Thymus (tissue), 11 donors: ENCODE results near the gene BOD1L1. TPM values are rescaled to one million over a fixed set of nuclear protein-coding genes. Genes with fewer than 3 reads are reported as not detected.

ENCODE experiments used
- DNase-seq, 9 donors: peaks; one replicate each; pipeline ENCODE4 v3.0.0-alpha.2; 2013; ENCODE audit warnings: low spot score in 9 of 9, low read depth in 6 of 9, missing footprints in 1 of 9
- H3K27ac ChIP-seq, 2 donors: one replicate each; pipeline ENCODE4 v1.5.1; 2013; ENCODE audit warnings: control low read depth in 1 of 2, low read depth in 1 of 2, low read length in 1 of 2, mild to moderate bottlenecking in 1 of 2, moderate library complexity in 1 of 2
- H3K27me3 ChIP-seq, 2 donors: one replicate each; pipeline ENCODE4 v1.5.1; 2013; ENCODE audit warnings: low read length in 1 of 2; ENCODE audit not compliant: control insufficient read depth in 2 of 2, insufficient read depth in 1 of 2
- H3K36me3 ChIP-seq, 2 donors: one replicate each; pipeline ENCODE4 v1.5.1; 2013; ENCODE audit warnings: low read length in 1 of 2, mild to moderate bottlenecking in 1 of 2, moderate library complexity in 1 of 2; ENCODE audit not compliant: control insufficient read depth in 2 of 2, insufficient read depth in 2 of 2
- H3K4me1 ChIP-seq, 2 donors: one replicate each; pipeline ENCODE4 v1.5.1; 2013; ENCODE audit warnings: low read length in 2 of 2; ENCODE audit not compliant: control insufficient read depth in 2 of 2, insufficient read depth in 2 of 2
- H3K4me3 ChIP-seq, 2 donors: one replicate each; pipeline ENCODE4 v1.5.1; 2013; ENCODE audit warnings: low read length in 2 of 2, control low read depth in 1 of 2, mild to moderate bottlenecking in 1 of 2
- H3K9me3 ChIP-seq, 2 donors: one replicate each; pipeline ENCODE4 v1.5.1; 2013; ENCODE audit warnings: low read length in 1 of 2, mild to moderate bottlenecking in 1 of 2; ENCODE audit not compliant: control insufficient read depth in 2 of 2, insufficient read depth in 1 of 2
- WGBS: extraction: QIAGEN DNeasy Blood & Tissue Kit; methylation state at CpG from one replicate; pipeline ENCODE4 v1.1.7; 2013; 5-methylcytosine and 5-hydroxymethylcytosine counted together
- polyA plus RNA-seq: library from polyadenylated mRNA; stranded (reverse); fragments of 200-250 nt; gene quantifications from one replicate; pipeline ENCODE4 v1.2.3, GENCODE V29; 2013
- total RNA-seq: library from RNA; stranded (reverse); fragments of 120-200 nt; gene quantifications from one replicate; pipeline ENCODE4 v1.2.4, GENCODE V29; 2013
- donor health status: healthy.

Gene BOD1L1
- total and polyA plus RNA-seq, 2 donors = 20.0 to 27.1 TPM

- Histone ChIP-seq H3K27me3 (peaks cover 0 to 4% of the 10 kb centered on the region in 2 donors), H3K4me3 (peak overlapping the region; percentile 51 to 59), H3K36me3 (no peaks in the 10 kb centered on the region), H3K9me3 (no peaks in the 10 kb centered on the region), H3K4me1 (peaks cover 0 to 7% of the 10 kb centered on the region in 2 donors), H3K27ac (no peak overlapping the region)
- DNase-seq = peak; percentile 26 to 82 (median 62)
- WGBS = 3% methylated on average over 31 of the region's 31 CpGs
Observed at GRCh38 chr4:13654162-13654797, 26.8 kb upstream of the BOD1L1 start.

- Histone ChIP-seq H3K9me3 (no peaks in the 10 kb centered on the region), H3K27ac (no peak overlapping the region), H3K27me3 (peaks cover 0 to 4% of the 10 kb centered on the region in 2 donors), H3K4me3 (no peak overlapping the region), H3K36me3 (no peaks in the 10 kb centered on the region), H3K4me1 (peaks cover 0 to 7% of the 10 kb centered on the region in 2 donors)
- 95% methylated on average over 3 of the region's 3 CpGs for WGBS
- no peak for DNase-seq
Observed at GRCh38 chr4:13653766-13654161, 26.2 kb upstream of the BOD1L1 start.

DNA sequence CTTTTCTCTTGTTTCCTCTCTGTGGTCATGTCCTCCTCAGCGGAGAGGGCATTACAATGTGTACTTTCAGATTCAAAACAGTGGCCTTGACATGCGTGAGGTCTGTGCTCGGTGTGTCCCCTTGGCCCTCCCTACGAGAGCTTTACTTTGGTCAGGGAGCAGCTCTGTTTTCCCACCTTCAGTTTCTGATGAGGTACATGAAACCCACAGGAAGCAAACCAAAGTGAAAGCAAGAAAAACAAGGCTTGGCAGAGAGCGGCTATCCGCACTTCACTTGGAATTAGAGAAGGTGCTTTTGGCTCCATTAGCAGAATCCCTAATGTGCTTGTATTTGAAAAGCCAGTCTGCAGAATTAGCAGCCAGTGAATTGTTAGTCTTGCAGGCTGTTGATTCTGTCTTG, 19.5 kb upstream of the BOD1L1 start:
- no peaks in the 10 kb centered on the region for H3K9me3 ChIP-seq
- no peaks in the 10 kb centered on the region for H3K36me3 ChIP-seq
- no peaks in the 10 kb centered on the region for H3K4me1 ChIP-seq
- no peaks in the 10 kb centered on the region for H3K27me3 ChIP-seq
- H3K4me3 ChIP-seq = no peak overlapping the region
- WGBS = 15% methylated on average over 6 of the region's 6 CpGs
- no peak for DNase-seq
- H3K27ac ChIP-seq = no peak overlapping the region

GRCh38 chr4:13645075-13645474, 17.6 kb upstream of the BOD1L1 start:
- Histone ChIP-seq H3K27ac (no peak overlapping the region), H3K4me1 (no peaks in the 10 kb centered on the region), H3K4me3 (no peak overlapping the region), H3K27me3 (no peaks in the 10 kb centered on the region), H3K36me3 (no peaks in the 10 kb centered on the region), H3K9me3 (no peaks in the 10 kb centered on the region)
- no peak for DNase-seq
- 100% methylated on average over 1 of the region's 1 CpG for WGBS

GRCh38 chr4:13642170-13642950, 14.8 kb upstream of the BOD1L1 start:
- Histone ChIP-seq H3K36me3 (no peaks in the 10 kb centered on the region), H3K27me3 (no peaks in the 10 kb centered on the region), H3K4me1 (no peaks in the 10 kb centered on the region), H3K27ac (no peak overlapping the region), H3K4me3 (no peak overlapping the region), H3K9me3 (no peaks in the 10 kb centered on the region)
- DNase-seq = no peak
- WGBS = 13% methylated on average over 2 of the region's 2 CpGs

- Histone ChIP-seq H3K36me3 (no peaks in the 10 kb centered on the region), H3K4me1 (no peaks in the 10 kb centered on the region), H3K27ac (no peak overlapping the region), H3K4me3 (no peak overlapping the region), H3K27me3 (no peaks in the 10 kb centered on the region), H3K9me3 (no peaks in the 10 kb centered on the region)
- WGBS = 53% methylated on average over 6 of the region's 6 CpGs
- DNase-seq = no peak
Observed at GRCh38 chr4:13641084-13641483, 13.6 kb upstream of the BOD1L1 start.

DNA sequence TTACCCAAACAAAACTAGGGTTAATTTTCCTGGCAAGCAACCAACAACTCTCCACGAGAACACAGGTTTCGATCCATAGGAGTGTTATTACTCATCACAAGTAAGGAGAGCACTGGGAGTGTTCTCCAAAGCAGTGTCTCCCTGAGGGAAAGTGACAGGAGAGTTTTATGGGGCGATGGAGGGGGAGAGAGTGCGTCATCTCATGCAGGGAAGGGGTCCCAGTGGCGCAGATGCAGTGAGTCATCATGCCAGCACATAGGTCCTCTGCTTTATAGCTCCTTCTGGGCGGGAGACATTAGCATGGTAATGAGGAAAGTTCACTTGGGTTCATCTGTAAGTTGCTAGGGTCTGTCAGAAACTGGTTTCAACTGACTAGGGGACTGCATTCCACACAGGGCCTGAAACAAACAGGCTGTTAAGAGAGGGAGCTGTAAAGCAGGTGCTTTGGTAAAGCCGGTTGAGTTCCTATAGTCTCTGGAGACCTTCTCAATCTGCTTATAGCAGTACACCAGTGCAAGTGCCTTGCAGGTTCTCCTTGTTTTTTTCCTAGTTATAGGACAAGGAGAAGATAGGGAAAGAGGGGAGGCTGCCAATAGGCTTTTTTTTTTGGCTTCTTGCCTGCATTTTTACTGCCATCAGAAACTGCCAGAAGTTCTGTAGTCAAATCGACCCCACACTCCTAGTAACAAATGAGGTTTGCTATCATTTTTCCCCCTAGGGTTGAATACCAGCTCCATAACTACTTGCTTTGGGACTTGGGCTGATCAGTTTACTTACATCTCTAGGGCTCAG, 12.8 kb upstream of the BOD1L1 start:
- DNase-seq = no peak
- no peak overlapping the region for H3K27ac ChIP-seq
- no peaks in the 10 kb centered on the region for H3K27me3 ChIP-seq
- H3K9me3 ChIP-seq = no peaks in the 10 kb centered on the region
- WGBS = 88% methylated on average over 8 of the region's 8 CpGs
- H3K4me1 ChIP-seq = no peaks in the 10 kb centered on the region
- no peak overlapping the region for H3K4me3 ChIP-seq
- H3K36me3 ChIP-seq = no peaks in the 10 kb centered on the region

GRCh38 chr4:13635286-13635799, 7.8 kb upstream of the BOD1L1 start:
- no peaks in the 10 kb centered on the region for H3K36me3 ChIP-seq
- no peaks in the 10 kb centered on the region for H3K4me1 ChIP-seq
- H3K9me3 ChIP-seq = no peaks in the 10 kb centered on the region
- H3K4me3 ChIP-seq = no peak overlapping the region
- no peak overlapping the region for H3K27ac ChIP-seq
- 97% methylated on average over 1 of the region's 1 CpG for WGBS
- DNase-seq = no peak
- no peaks in the 10 kb centered on the region for H3K27me3 ChIP-seq

DNA sequence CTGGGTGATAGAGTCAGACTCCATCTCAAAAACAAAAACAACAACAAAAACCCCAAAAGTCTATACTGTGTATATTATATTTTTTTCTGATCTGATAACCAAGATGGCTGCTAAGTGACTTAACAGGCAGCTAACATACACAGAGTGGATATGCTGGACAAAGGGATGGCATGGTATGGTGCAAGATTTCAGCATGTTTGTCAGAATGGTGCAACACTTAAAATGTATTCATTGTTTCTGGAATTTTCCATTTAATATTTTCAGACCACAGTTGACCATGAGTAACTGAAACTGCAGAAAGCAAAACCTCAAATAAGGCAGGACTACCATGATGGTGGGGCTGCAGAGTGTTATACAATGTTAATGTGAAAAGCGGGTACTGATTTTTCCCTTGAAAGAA, 6.1 kb upstream of the BOD1L1 start:
- Histone ChIP-seq H3K36me3 (no peaks in the 10 kb centered on the region), H3K27me3 (no peaks in the 10 kb centered on the region), H3K4me3 (no peak overlapping the region), H3K27ac (no peak overlapping the region), H3K9me3 (no peaks in the 10 kb centered on the region), H3K4me1 (no peaks in the 10 kb centered on the region)
- WGBS = 97% methylated on average over 1 of the region's 1 CpG
- no peak for DNase-seq
